SHP77 (cell line): ENCODE results near the gene SP100.
"Not testable (repeated sequence)": the region's sequence is repeated elsewhere in the genome, so short reads cannot be mapped to it uniquely, and the experiment has no call there.

Source experiments
- DNase-seq, 2 experiments: peaks; one replicate each; lab custom pipeline; 2025; lab: John Stamatoyannopoulos, UW

SP100 gene

GRCh38 chr2:230459216-230459615 is 43.2 kb downstream of the SP100 start:
- DNase-seq: no peak

- no peak for DNase-seq
These were observed 55.1 kb downstream of the SP100 start for GRCh38 chr2:230471074-230471473.

GRCh38 chr2:230472621-230473018 is 56.6 kb downstream of the SP100 start:
- no peak for DNase-seq

- DNase-seq: no peak
These were observed 57.4 kb downstream of the SP100 start for GRCh38 chr2:230473378-230473777.

- no peak for DNase-seq
These were observed 59.1 kb downstream of the SP100 start for GRCh38 chr2:230475143-230475542.

GRCh38 chr2:230485801-230486341 is 69.9 kb downstream of the SP100 start:
- no peak for DNase-seq

GRCh38 chr2:230491219-230491618 is 75.2 kb downstream of the SP100 start:
- DNase-seq: not testable (repeated sequence)

- DNase-seq: no peak
These were observed 76.1 kb downstream of the SP100 start for GRCh38 chr2:230492107-230492506.

GRCh38 chr2:230494980-230495379 is 79.0 kb downstream of the SP100 start:
- no peak for DNase-seq

GRCh38 chr2:230496891-230497290 is 80.9 kb downstream of the SP100 start:
- no peak for DNase-seq

- no peak for DNase-seq
These were observed 82.6 kb downstream of the SP100 start for GRCh38 chr2:230498506-230499107.

- DNase-seq: no peak
These were observed 86.6 kb downstream of the SP100 start for GRCh38 chr2:230502593-230502992.

- DNase-seq: no peak
These were observed 87.8 kb downstream of the SP100 start for GRCh38 chr2:230503798-230504197.

GRCh38 chr2:230505162-230505561 is 89.2 kb downstream of the SP100 start:
- no peak for DNase-seq

- DNase-seq: no peak
These were observed 97.2 kb downstream of the SP100 start for GRCh38 chr2:230512955-230513748.

GRCh38 chr2:230520061-230520874 is 104.3 kb downstream of the SP100 start:
- no peak for DNase-seq

- no peak for DNase-seq
These were observed 104.8 kb downstream of the SP100 start for GRCh38 chr2:230520875-230521155.

GRCh38 chr2:230521386-230521785 is 105.4 kb downstream of the SP100 start:
- no peak for DNase-seq

- no peak for DNase-seq
These were observed 109.7 kb downstream of the SP100 start for GRCh38 chr2:230525682-230526081.

- DNase-seq: no peak
These were observed 121.6 kb downstream of the SP100 start for GRCh38 chr2:230537531-230537976.

GRCh38 chr2:230540332-230540731 is 124.3 kb downstream of the SP100 start:
- no peak for DNase-seq

- DNase-seq: no peak
These were observed 126.0 kb downstream of the SP100 start for GRCh38 chr2:230541934-230542380.

- no peak for DNase-seq
These were observed 126.8 kb downstream of the SP100 start for GRCh38 chr2:230542751-230543150.
